Fibroblast of skin of left biceps (primary cell): ENCODE data around the gene SASH3.

ENCODE experiments used
- DNase-seq, 2 experiments: peaks; one replicate each; pipeline ENCODE4 v3.0.0-alpha.2; 2013; ENCODE audit warnings: low read depth in 2 of 2

SASH3 gene

GRCh38 chrX:129759576-129760061 is 20.1 kb upstream of the SASH3 start:
- peak in 1 of 2 experiments; percentile 36 for DNase-seq

DNA sequence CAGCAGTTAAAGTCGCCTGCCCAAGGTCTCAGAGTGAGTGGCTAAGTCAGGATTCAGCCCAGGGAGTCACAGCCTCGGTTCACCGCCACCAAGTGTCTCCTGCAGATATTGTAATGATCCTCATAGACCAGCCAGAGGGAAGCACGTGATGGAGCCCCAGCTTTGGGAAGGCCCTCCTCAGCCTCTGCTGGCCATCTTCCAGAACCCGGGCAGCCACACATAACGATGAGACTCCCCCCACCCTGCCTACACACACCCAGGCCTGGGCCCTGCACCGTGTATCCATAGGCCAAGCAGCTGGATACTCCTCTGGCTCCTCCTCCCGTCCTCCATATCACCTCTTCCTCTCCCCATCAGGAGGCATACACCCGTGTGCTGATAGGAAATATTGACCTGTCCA is 19.6 kb upstream of the SASH3 start:
- DNase-seq: no peak

GRCh38 chrX:129760981-129761380 is 18.8 kb upstream of the SASH3 start:
- DNase-seq: no peak

DNA sequence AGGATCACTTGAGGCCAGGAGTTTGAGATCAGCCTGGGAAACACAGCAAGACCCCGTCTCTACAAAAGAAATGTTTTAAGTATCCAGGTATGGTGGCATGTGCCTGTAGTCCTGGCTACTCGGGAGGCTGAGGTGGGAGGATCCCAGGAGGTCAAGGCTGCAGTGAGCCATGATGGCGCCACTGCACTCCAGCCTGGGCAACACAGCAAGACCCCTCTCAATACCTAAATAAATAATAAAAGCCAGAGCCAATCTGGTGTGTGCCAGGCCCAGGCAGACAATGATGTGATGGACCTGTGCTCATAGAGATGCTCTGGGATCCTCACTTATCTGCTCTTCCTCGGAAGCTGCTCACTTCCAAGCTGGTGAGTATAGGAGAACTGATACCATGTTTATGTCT is 18.2 kb upstream of the SASH3 start:
- DNase-seq: no peak

- DNase-seq: no peak
These were observed 17.3 kb upstream of the SASH3 start for GRCh38 chrX:129762448-129762847.

DNA sequence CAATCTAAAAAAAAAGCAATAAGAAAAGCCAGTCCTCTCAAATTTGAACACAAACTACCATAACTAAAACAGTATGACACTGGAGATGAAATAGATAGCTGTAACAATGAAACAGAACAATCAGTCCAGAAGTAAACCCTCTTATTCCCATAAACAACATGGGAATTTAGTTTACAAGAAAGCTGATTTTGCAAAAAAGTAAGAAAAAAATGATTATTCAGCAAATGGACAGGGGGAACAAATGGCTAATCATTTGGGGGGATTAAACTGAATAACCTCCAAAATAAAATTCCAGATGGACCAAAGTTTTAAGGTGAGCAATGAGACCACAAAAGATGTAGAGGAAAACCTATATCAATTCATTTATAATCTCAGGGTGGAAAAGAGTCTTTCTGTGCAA is 16.1 kb upstream of the SASH3 start:
- no peak for DNase-seq

DNA sequence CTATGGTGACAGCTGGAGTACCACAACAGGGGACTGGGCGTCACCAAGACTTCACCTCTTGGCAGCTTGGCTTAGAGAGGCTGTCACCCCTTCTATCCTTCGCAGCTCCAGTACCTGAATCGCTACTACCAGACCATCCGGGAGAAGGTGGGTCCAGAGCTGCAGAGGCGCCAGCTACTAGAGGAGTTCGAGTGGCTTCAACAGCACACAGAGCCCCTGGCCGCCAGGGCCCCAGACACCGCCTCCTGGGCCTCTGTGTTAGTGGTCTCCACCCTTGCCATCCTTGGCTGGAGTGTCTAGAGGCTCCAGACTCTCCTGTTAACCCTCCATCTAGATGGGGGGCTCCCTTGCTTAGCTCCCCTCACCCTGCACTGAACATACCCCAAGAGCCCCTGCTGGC is 11.6 kb upstream of the SASH3 start:
- no peak for DNase-seq

GRCh38 chrX:129768586-129769466 is 10.9 kb upstream of the SASH3 start:
- no peak for DNase-seq

DNA sequence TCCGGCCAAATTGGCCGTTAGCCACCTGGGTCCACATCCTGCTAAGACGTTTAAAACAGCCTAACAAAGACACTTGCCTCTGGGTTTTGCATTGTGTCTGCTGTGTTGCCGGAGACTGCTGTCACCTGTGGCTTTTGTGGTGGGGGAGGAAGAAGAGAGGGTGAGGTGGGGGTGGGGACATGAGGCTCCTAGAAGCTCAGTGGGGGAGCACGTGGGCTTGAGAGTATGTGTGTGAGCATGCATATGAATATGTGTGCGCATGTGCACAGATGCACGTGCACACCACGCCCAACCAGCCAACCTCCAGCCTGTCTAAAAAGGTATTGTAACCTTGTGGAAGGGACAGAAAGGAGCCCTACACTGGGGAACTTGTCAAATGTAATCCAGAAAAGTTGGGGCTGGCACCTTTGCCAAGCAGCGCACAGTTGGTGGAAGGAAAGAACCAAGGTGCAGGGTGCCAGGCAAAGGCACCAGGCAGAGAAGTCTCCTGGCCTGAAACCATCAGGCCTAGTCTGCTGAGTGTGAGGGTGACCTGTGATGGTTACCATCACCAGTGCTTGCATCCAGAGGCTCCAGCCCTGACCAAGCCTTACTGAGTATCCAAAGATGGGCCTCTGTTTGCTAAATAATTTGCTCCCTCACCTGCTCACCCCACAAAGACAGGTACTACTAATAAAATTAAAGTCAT is 10.1 kb upstream of the SASH3 start:
- no peak for DNase-seq

- DNase-seq: no peak
These were observed 8.3 kb upstream of the SASH3 start for GRCh38 chrX:129771266-129771995.

DNA sequence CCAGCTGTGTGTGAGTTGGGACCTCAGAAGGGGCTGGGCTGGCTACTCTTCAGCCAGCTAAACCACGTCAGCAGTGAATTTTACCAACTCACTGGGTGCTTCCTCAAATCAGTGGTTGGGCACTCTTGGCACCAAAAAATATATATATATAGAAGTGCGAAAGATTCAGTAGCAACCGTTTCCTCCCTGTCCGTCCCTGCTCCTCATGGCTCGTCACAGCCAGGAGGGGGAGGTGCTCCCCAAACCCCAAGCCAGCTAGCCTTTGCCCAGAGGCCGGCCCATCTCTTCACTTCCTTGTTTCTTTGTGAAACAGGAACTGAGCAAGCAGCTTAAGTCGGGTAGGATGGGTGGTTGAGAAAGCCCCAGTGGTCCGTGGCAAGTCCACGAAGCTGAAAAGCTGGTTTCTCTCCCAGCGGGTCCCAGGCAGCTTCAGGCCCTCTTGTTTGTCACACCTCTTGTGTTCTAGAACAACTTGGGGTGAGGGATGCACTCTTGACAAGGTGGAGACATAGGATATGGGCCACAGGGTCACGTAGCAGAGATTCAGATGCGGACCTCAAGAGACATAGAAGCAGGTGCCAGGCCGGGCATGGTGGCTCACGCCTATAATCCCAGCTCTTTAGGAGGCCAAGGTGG is 6.8 kb upstream of the SASH3 start:
- DNase-seq: no peak

DNA sequence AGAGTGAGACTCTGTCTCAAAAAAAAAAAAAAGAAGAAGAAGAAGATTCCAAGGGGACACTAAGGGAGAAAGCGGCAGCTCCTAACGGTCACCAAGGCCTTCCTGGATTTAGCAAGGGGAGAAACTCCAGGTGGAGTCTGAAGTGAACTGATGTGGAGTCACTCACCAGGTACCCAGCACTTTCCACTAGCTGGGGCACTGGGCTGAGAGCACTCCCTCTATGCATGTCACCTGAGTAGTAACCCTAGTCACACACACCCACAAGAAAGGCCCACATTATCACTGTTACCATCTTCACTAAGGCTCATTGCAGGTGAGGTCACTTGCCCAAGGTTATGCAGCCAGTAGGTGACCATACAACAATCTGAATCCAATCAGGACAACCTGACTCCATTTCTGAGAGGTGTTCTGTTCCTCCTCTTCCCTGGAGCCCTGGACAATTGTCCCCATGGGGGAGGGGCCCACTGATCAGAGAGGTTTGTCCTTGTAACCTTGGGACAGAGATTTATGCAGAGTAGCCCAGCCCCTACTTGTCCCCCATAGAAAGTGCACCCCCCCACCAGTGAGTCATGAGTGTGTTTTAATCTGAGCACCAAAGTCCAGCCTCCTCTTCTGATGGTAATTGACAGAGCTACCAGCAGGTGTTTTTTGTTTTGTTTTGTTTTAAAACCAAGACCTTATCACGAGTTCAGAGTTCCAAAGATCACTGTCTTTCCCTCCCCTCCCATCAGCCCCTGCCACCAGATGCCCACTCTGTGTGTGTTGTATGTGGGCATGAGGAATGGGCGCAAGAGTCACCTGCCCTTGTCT is 5.9 kb upstream of the SASH3 start:
- DNase-seq: no peak

DNA sequence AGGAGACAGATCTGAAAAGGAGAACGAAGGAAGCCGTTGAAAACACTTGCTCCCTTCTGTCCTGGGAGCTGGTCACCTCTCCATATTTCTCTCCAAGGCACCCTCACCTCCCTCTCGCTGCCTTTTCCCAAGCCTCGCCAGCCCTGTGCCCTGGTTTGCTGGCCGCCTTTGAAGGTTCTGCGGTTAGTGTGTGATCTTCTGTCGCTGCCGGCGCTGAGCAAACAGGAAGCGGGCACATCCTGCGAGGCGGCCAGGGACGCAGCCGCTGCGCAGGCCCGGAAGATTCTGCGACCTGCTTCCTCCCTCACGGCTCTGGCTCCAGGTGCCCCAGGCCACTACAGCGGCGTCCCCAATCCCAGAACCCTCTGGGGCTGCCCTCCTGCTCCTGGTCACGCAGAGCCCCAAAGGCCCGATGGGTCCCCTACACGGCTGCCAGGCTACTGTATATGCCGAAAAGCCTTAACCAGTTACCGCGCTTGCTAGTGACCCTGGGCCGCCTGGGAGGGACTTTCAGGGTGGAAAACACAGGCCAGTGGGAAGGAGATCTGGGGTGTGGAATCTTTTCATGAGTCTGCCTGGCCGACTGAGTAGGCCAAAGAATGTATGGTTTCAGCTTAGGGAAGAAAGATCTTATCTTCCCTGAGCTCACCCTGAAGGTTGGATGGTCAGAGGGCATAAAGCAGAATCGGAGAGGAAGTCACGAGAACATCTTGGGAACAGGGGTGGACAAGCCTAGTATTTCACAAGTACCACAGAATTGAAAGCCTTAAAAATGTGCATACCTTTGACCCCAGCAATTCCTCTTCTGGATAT is 2.3 kb upstream of the SASH3 start:
- no peak for DNase-seq

DNA sequence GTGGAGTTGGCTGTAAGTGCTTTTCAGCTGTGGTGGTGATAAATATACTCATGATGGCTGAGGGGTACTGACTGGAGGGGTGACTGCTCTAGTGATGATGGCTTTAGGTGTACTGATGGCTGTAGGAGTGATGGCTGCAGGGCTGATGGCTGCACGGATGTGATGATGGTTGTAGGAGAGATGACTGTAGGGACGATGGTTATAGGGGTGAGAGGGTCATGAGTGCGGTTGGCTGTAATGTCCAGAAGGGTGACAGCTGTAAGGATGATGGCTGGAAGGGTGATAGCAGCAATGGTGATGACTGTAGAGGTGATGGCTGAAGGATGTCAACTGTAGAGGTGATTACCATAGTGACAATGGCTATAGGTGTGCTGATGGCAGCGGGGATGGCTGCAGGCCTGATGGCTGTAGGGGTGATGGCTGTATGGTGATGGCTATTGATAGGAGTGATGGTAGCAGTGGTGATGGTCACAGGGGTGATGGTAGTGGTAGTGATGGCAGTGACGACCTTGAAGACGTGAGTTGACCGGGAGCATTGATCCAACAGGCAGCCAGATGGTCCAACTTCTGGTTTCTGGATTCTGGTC is 570 bp upstream of the SASH3 start:
- no peak for DNase-seq

DNA sequence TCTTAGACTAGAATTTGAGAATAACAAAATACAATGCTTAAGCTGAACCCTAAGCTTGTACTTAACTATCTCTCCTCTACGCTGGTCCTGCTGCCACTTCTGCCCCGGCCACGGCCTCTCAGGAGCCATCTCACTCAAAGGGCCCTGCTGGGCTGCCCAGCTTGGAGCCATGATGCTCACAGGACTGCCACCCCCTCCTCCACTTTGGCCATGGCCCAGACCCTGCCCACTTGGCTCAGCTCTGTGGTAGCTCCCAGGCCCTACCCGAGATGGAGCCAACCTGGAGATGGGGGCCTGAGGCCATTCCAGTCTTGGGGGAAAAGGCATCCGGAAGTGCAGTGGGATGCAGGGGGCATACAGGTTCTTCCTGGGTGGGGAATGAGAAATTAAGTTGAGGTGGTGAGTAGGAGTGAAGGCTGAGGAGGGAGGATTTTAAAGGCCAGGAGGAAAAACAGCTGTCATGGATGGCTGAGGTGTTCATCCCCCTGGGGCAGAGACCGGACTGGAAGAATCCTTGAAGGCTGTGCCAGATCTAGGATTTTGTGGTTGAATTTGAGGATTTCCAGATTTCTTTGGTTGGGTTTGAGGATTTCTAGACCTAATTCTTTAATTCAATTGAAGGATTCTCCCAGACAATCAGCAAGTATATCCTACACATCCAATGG is 824 bp downstream of the SASH3 start:
- no peak for DNase-seq

- no peak for DNase-seq
These were observed 1.5 kb downstream of the SASH3 start for GRCh38 chrX:129781134-129781672.

DNA sequence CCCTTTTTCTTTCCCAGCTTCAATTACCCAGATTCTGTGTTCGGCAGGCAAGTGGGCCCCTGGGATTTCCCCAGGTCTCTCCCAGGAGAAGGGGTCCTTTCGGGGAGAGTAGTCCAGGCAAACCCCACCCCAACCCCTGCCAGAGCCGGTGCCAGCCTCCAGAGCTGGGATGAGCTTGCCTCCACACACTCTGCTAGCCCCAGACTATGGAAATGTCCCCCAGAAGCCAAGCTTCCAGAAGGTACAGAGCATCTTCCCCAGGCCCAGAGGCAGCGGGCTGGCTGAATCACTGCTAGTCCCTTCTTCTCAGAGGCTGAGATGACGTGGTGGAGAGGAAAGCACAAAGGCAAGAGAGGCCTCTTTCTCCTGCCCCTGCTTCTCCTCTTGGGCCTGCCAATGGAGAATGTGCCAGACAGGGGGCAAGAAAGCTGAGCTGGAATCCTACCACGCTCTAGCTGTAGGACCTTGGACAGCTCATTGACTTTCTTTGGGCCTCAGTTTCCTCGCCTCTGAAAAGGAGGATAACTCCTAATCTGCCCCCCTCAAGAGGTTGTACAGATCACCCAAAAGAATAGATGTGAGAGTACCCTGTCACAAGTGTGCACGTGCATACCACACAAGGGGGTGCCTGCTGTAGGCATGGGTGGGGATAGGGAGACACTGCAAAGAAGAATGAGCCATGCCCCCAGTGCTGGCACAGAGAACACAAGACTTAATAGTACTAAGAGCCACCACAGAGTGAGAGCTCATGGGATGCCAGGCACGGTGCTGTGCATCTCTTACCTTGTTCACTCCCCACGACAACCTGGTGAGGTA is 2.1 kb downstream of the SASH3 start:
- no peak for DNase-seq

- no peak for DNase-seq
These were observed 3.0 kb downstream of the SASH3 start for GRCh38 chrX:129782706-129783105.
